C4-2B (cell line): ENCODE data around the gene CLMN.

Experiments
- CTCF ChIP-seq: fragments of 450-650 bp; conservative IDR thresholded peaks from 2 replicates; pipeline ENCODE4 v1.5.1; 2017; ENCODE audit warnings: mild to moderate bottlenecking
- ZFX ChIP-seq: fragments of 450-650 bp; IDR thresholded peaks from 2 replicates; pipeline ENCODE4 v1.6.1; 2017

- TF ChIP-seq CTCF: no peak
- TF ChIP-seq ZFX: no peak
Observed at GRCh38 chr14:95356245-95356869, 36.6 kb upstream of the CLMN start.
